Thoracic aorta endothelial cell (primary cell): ENCODE results near the gene NOSIP. TPM values are rescaled to one million over a fixed set of nuclear protein-coding genes. Genes with fewer than 3 reads are reported as not detected.

ENCODE experiments used
- small RNA-seq: library from RNA; depleted of rRNA; stranded (forward); fragments of <200 nt; gene quantifications from one replicate; pipeline ENCODE3, GENCODE V24; 2012
- total RNA-seq: library from RNA; depleted of rRNA; stranded (reverse); fragments of >200 nt; gene quantifications from 2 replicates; pipeline ENCODE4 v1.2.3, GENCODE V29; 2012

Gene NOSIP, protein sequence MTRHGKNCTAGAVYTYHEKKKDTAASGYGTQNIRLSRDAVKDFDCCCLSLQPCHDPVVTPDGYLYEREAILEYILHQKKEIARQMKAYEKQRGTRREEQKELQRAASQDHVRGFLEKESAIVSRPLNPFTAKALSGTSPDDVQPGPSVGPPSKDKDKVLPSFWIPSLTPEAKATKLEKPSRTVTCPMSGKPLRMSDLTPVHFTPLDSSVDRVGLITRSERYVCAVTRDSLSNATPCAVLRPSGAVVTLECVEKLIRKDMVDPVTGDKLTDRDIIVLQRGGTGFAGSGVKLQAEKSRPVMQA
- total RNA-seq, result 69.1 and 78.6 TPM in 2 replicates

DNA sequence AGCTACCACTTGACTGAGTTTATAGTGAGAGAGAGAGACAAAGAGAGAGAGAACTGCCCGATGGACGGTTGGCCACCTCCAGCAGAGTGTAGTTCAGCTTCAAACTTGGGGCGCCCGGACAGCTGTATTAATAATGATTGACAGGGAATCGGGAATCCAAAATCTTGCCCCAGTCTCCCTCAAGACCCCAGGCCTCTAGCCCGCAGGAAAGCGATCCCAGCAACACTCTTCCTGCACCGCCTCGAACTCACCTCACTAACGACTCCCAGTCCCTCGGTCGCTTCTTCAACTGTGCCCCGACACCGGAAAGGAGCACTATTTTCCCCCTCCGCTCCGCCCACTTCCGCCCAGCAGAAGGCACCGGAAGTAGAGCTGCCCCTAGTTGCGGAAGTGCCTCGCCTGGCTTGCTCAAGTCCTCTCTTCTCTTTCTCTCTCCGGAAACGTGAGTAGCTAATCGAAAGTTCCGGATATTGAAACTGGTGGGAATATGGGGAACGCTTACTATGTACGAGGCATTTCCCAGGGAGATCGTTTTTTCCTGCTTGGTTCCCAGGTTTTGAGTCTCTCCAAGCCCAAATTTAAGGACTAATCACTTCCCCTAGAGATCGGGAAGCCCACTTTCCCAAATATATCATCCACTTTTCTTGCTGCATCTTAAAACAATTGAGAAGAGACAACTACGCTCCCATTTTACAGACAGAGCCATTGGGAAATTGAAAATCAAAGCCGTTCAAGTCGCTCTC, at the start of gene NOSIP:
TSS of gene NOSIP (minus strand) at position 293 of the 743 bp plus-strand sequence. CDS start 19,865 bp downstream, outside the sequence.

DNA sequence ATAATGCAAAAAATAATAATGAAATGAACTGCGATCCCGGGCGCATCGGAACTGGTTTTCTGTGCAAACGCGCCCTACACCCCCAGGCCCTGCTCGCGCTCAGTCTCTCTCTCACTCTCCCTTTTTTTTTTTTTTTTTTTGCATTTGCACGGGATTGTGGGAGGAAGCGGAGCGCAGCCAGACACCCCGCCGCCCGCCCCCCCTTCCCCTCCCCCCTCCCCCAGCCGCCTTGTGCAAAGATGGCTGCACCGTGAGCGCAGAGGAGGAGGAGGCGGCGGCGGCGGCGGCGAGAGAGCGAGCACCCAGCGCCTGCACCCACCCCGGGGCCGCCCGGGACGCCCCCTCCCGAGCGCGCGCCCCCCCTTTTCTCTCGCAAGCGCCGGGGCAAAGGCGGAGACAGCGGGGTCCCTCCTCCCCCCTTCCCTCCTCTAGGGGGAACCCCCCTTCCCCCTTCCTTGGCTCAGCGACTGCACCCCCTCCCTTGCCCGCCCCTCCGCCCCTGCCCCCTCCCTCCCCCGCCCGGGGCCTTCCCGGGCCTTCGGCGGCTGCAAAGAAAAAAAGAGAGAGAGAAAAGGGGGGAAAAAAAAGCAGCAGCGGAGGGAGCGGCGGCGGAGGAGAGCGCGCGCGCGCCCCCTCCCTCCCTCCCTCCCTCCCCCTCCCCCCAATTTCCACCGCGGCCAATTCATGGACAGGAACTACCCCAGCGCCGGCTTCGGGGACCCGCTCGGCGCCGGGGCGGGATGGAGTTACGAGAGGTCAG, 10.8 kb upstream of the NOSIP start, which contains the start of gene PRR12:
TSS of gene PRR12 (plus strand) at position 212 of the 760 bp plus-strand sequence. CDS start at position 685, 473 bp downstream.

DNA sequence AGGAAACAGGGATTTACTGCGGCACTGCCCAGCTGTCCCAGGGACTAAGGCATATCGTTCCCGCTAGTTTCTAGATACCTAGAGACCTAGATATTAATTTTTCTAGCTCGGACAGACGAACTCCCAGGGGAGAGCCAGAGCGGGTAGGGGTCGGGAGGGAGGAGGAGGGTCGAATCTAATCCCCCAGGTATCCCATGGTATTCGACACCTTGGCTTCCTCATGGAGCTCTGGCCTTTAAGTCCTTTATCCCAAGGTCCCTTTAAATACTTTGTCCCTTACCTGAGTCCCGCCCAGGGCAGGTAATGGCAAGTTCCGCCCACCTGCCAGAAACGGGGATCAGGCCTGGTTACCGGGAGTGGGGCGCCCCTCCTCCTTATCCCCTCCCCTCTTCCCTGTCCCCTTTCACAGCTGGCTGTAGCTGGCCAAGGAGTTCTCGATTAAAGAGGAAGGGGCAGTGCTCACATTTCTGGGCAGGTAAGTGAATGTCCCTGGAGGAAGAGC, 702 bp upstream of the NOSIP start, which contains the start of gene PRRG2:
TSS of gene PRRG2 (plus strand) at position 310 of the 502 bp plus-strand sequence. CDS start 1,904 bp downstream, outside the sequence.

Small RNA genes within 50 kb of the gene (small RNA-seq; reads per million reads assigned to genes)
- gene RF00019, result not detected

Other genes starting within 250 kb of the NOSIP start
- gene CD37, start 245.2 kb downstream of the NOSIP start, total RNA-seq, result not detected in 2 replicates
- 59.0 and 74.2 TPM in 2 replicates for gene TEAD2, start 218.1 kb downstream of the NOSIP start, total RNA-seq
- gene DKKL1, start 216.7 kb downstream of the NOSIP start, total RNA-seq, result not detected in 2 replicates
- gene KASH5, start 192.3 kb downstream of the NOSIP start, total RNA-seq, result not detected in 2 replicates
- not detected in 2 replicates for gene PTH2, start 157.1 kb downstream of the NOSIP start, total RNA-seq
- gene GFY, start 155.2 kb downstream of the NOSIP start, total RNA-seq, result not detected in 2 replicates
- under 0.01 TPM in 1 of 2 replicates, not detected in the other for gene SLC17A7, start 139.0 kb downstream of the NOSIP start, total RNA-seq
- 51.5 and 111 TPM in 2 replicates for gene PIH1D1, start 128.7 kb downstream of the NOSIP start, total RNA-seq
- gene ALDH16A1, start 127.3 kb downstream of the NOSIP start, total RNA-seq, result 28.9 and 34.8 TPM in 2 replicates
- 2.4 and 3.1 TPM in 2 replicates for gene FLT3LG, start 106.3 kb downstream of the NOSIP start, total RNA-seq
- gene RPL13A, start 92.9 kb downstream of the NOSIP start, total RNA-seq, result 1,873 and 2,063 TPM in 2 replicates
- gene RPS11, start 84.1 kb downstream of the NOSIP start, total RNA-seq, result 2,409 and 3,161 TPM in 2 replicates
- 44.5 and 54.9 TPM in 2 replicates for gene FCGRT, start 67.9 kb downstream of the NOSIP start, total RNA-seq
- 119 and 136 TPM in 2 replicates for gene RCN3, start 52.6 kb downstream of the NOSIP start, total RNA-seq
- 1.9 and 3.1 TPM in 2 replicates for gene PRRG2, start 760 bp upstream of the NOSIP start, total RNA-seq
- gene PRR12, start 10.6 kb upstream of the NOSIP start, total RNA-seq, result 5.7 and 6.7 TPM in 2 replicates
- gene RRAS, start 59.6 kb upstream of the NOSIP start, total RNA-seq, result 32.8 and 34.7 TPM in 2 replicates
- gene SCAF1, start 61.7 kb upstream of the NOSIP start, total RNA-seq, result 24.9 and 26.7 TPM in 2 replicates
- gene IRF3, start 85.3 kb upstream of the NOSIP start, total RNA-seq, result 41.1 and 41.2 TPM in 2 replicates
- gene BCL2L12, start 85.4 kb upstream of the NOSIP start, total RNA-seq, result 11.2 and 14.4 TPM in 2 replicates
- 221 and 270 TPM in 2 replicates for gene PRMT1, start 96.7 kb upstream of the NOSIP start, total RNA-seq
- 0.72 and 0.80 TPM in 2 replicates for gene ADM5, start 109.0 kb upstream of the NOSIP start, total RNA-seq
- gene CPT1C, start 110.6 kb upstream of the NOSIP start, total RNA-seq, result 7.5 and 13.3 TPM in 2 replicates
- not detected in 2 replicates for gene TSKS, start 182.8 kb upstream of the NOSIP start, total RNA-seq
- gene AP2A1, start 186.4 kb upstream of the NOSIP start, total RNA-seq, result 81.3 and 98.0 TPM in 2 replicates
- 11.4 and 12.2 TPM in 2 replicates for gene FUZ, start 232.7 kb upstream of the NOSIP start, total RNA-seq
- gene MED25, start 237.7 kb upstream of the NOSIP start, total RNA-seq, result 26.1 and 29.3 TPM in 2 replicates